ENCODE measurements around the gene LGALS3.
A peak's percentile ranks its signal among the peaks of the same experiment; 100 is the strongest.

Gene LGALS3

DNA sequence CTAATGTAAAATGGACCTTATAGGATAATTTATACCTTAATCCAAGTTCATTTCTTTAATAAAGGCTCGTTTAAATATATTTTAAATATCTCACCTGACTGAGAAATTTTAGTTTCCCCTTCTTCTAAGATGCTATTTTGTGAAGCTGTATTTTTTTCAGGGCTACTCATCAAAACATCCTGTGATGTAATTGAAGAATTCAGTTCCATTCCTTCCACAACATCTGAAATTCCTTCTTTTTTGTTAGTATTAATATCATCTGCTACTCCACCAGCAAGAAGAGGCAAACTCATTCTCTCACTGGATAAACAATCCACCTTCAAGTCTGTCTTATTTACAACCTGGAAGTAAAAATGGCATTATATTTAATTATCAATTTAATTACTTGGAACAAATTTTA, 22.5 kb downstream of the LGALS3 start:
- Histone ChIP-seq H3K4me3 (ENCODE audit: low read length in 2 of 2) (no peak overlapping the region), H3K9me3 (ENCODE audit: control insufficient read depth in 2 of 2, low read length in 2 of 2) (no peaks in the 10 kb centered on the region), H3K36me3 (ENCODE audit: control insufficient read depth in 2 of 2, insufficient read depth in 2 of 2, low read length in 2 of 2) (no peaks in the 10 kb centered on the region)

DNA sequence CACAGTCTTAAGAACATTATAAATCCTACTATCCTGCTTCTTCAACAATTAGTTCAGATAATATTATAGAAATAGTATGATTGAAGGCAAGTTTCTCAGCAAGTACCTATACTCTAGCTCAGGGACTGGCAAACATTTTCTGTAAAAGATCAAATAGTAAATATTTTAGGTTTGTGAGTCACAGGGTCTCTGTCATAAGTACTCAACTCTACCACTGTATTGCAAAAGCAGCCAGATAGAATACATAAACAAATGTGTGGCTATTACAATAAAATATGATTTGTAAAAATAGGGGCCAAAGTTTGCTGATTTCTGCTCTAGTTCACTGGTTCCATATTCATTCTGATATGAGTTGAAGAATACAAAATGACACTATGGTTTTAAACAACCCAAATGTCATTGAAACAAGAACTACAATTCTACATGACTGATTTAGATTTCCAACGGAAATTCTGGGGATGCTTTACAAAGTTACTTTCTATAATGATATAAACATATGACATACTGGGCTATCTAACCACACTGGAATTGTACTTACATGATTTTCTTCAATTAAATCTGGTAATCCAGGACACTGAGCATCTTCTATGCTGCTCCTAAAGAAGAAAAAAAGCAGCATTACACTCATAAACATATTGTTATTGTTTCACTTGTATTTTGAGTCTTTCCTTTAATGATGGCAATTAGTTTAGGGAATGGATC, 23.2 kb downstream of the LGALS3 start:
- Histone ChIP-seq H3K36me3 (ENCODE audit: control insufficient read depth in 2 of 2, insufficient read depth in 2 of 2, low read length in 2 of 2) (no peaks in the 10 kb centered on the region), H3K4me3 (ENCODE audit: low read length in 2 of 2) (no peak overlapping the region)

More for the DNA sequence above, 22.5 kb downstream of the LGALS3 start:
- no peaks in the 10 kb centered on the region for H3K27me3 ChIP-seq (ENCODE audit: control insufficient read depth in 1 of 2, insufficient read depth in 2 of 2, low read length in 2 of 2)
- H3K9ac ChIP-seq (ENCODE audit: low read length in 2 of 2), result no peak overlapping the region
- no peak overlapping the region for H3K27ac ChIP-seq (ENCODE audit: low read length)
- H3K4me1 ChIP-seq (ENCODE audit: control insufficient read depth, insufficient read depth, low read length), result no peaks in the 10 kb centered on the region

DNA sequence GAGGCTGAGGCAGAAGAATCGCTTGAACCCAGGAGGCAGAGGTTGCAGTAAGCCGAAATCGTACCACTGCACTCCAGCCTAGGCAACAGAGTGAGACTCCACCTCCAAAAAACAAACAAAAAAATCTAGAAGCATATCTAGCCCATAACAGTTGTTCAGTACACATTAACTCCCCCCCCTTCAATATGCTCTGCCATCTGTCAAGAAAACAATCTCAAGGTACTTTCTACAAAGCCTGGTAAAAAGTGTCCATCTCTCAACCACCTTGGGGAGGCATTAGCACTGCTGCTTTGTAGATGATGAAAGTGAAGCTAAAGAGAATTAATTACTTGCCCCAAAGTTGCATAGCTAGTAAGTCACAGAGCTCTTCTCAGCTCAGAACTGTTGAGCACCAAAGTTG, 24.9 kb downstream of the LGALS3 start:
- H3K9me3 ChIP-seq (ENCODE audit: control insufficient read depth in 2 of 2, low read length in 2 of 2), result no peaks in the 10 kb centered on the region
- no peak overlapping the region for H3K9ac ChIP-seq (ENCODE audit: low read length in 2 of 2)
- H3K27me3 ChIP-seq (ENCODE audit: control insufficient read depth in 1 of 2, insufficient read depth in 2 of 2, low read length in 2 of 2), result no peaks in the 10 kb centered on the region
- H3K27ac ChIP-seq (ENCODE audit: low read length), result no peak overlapping the region
- H3K36me3 ChIP-seq (ENCODE audit: control insufficient read depth in 2 of 2, insufficient read depth in 2 of 2, low read length in 2 of 2), result no peaks in the 10 kb centered on the region
- no peak overlapping the region for H3K4me3 ChIP-seq (ENCODE audit: low read length in 2 of 2)
- H3K4me1 ChIP-seq (ENCODE audit: control insufficient read depth, insufficient read depth, low read length), result no peaks in the 10 kb centered on the region

More for the DNA sequence above, 23.2 kb downstream of the LGALS3 start:
- H3K9ac ChIP-seq (ENCODE audit: low read length in 2 of 2), result no peak overlapping the region
- no peak overlapping the region for H3K27ac ChIP-seq (ENCODE audit: low read length)
- H3K4me1 ChIP-seq (ENCODE audit: control insufficient read depth, insufficient read depth, low read length), result no peaks in the 10 kb centered on the region
- H3K27me3 ChIP-seq (ENCODE audit: control insufficient read depth in 1 of 2, insufficient read depth in 2 of 2, low read length in 2 of 2), result no peaks in the 10 kb centered on the region
- H3K9me3 ChIP-seq (ENCODE audit: control insufficient read depth in 2 of 2, low read length in 2 of 2), result no peaks in the 10 kb centered on the region

DNA sequence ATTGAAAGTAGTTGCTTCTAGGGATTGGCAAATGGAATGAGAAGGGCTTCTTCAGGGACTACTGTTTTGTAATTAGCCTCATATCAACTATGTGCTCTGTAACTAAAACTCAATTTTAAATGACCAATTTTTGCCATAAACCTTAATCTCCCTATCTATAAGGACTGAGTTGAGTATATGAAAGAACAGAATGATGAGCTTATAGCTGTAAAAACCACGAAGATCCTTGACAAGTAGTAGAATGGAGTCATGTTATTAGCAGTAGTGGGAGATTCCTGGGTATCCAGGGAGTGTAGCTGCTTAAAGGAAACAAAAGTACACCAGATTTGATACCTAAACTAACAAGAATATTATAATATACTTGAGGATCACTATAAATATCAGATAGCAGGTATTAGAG, 28.0 kb downstream of the LGALS3 start:
- Histone ChIP-seq H3K27ac (ENCODE audit: low read length) (no peak overlapping the region), H3K9me3 (ENCODE audit: control insufficient read depth in 2 of 2, low read length in 2 of 2) (no peaks in the 10 kb centered on the region), H3K27me3 (ENCODE audit: control insufficient read depth in 1 of 2, insufficient read depth in 2 of 2, low read length in 2 of 2) (no peaks in the 10 kb centered on the region), H3K4me3 (ENCODE audit: low read length in 2 of 2) (no peak overlapping the region), H3K9ac (ENCODE audit: low read length in 2 of 2) (no peak overlapping the region), H3K4me1 (ENCODE audit: control insufficient read depth, insufficient read depth, low read length) (no peaks in the 10 kb centered on the region), H3K36me3 (ENCODE audit: control insufficient read depth in 2 of 2, insufficient read depth in 2 of 2, low read length in 2 of 2) (no peaks in the 10 kb centered on the region)

DNA sequence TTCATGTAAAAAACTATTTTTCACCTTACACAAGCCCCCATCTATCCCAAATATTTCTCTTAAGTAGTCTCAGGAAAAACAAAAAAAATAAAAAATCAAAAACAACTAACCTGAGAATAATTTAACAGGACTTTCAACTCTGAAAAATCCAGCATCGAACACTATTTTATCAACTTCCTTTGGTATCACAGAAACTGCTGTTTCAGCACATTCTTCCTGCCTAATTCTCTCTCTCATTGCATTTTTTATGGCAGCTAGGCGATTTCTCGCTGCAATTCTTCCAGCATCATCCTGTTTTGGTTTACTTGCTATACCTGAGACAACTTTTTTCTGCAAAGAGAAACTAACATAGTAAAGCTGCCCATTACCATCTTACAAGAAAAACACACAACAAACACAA, 29.4 kb downstream of the LGALS3 start:
- no peaks in the 10 kb centered on the region for H3K36me3 ChIP-seq (ENCODE audit: control insufficient read depth in 2 of 2, insufficient read depth in 2 of 2, low read length in 2 of 2)
- H3K27ac ChIP-seq (ENCODE audit: low read length), result no peak overlapping the region
- no peaks in the 10 kb centered on the region for H3K9me3 ChIP-seq (ENCODE audit: control insufficient read depth in 2 of 2, low read length in 2 of 2)
- H3K9ac ChIP-seq (ENCODE audit: low read length in 2 of 2), result no peak overlapping the region
- H3K4me3 ChIP-seq (ENCODE audit: low read length in 2 of 2), result no peak overlapping the region
- H3K27me3 ChIP-seq (ENCODE audit: control insufficient read depth in 1 of 2, insufficient read depth in 2 of 2, low read length in 2 of 2), result no peaks in the 10 kb centered on the region
- no peaks in the 10 kb centered on the region for H3K4me1 ChIP-seq (ENCODE audit: control insufficient read depth, insufficient read depth, low read length)

DNA sequence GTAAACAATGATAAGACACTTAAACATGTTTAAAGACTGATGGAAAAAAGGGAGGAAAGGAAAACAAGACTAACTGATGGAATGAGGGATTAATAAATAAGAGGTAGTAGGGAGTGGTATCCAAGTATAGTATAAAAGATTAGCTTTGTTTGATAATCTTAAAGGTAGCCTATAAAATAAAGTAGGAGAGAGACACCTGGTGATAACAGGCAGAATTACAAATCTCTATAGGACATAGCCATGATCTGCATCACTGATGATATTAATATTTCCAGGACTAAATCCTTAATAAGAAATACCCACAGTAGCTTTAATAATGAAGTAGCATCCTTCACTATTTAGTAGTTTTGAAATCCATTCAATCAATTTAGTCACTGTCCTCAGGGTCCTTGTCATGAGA, 31.9 kb downstream of the LGALS3 start:
- Histone ChIP-seq H3K9ac (ENCODE audit: low read length in 2 of 2) (no peak overlapping the region), H3K4me1 (ENCODE audit: control insufficient read depth, insufficient read depth, low read length) (no peaks in the 10 kb centered on the region), H3K36me3 (ENCODE audit: control insufficient read depth in 2 of 2, insufficient read depth in 2 of 2, low read length in 2 of 2) (no peaks in the 10 kb centered on the region), H3K9me3 (ENCODE audit: control insufficient read depth in 2 of 2, low read length in 2 of 2) (no peaks in the 10 kb centered on the region), H3K27me3 (ENCODE audit: control insufficient read depth in 1 of 2, insufficient read depth in 2 of 2, low read length in 2 of 2) (no peaks in the 10 kb centered on the region), H3K4me3 (ENCODE audit: low read length in 2 of 2) (no peak overlapping the region), H3K27ac (ENCODE audit: low read length) (no peak overlapping the region)

DNA sequence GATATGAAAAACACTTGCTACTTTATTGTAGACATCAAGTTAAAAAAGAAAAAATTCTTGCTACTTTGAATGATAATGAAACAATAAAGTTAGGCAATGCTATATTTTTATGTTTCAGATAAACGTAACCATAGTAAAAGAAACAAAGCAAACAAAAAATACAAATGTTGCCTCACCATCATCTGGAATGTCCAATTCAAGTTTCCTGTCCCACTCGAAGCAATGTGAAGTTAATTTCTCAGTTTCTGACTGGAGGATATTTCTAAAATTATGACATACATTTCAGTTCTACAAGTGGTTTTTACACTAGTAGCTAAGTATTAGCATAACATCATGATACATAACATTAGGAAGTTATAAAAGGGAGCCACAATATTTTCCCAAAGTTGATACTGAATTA, 41.5 kb downstream of the LGALS3 start:
- Histone ChIP-seq H3K9ac (ENCODE audit: low read length in 2 of 2) (no peak overlapping the region), H3K36me3 (ENCODE audit: control insufficient read depth in 2 of 2, insufficient read depth in 2 of 2, low read length in 2 of 2) (no peaks in the 10 kb centered on the region), H3K27ac (ENCODE audit: low read length) (no peak overlapping the region), H3K4me1 (ENCODE audit: control insufficient read depth, insufficient read depth, low read length) (no peaks in the 10 kb centered on the region), H3K9me3 (ENCODE audit: control insufficient read depth in 2 of 2, low read length in 2 of 2) (no peaks in the 10 kb centered on the region), H3K27me3 (ENCODE audit: control insufficient read depth in 1 of 2, insufficient read depth in 2 of 2, low read length in 2 of 2) (no peaks in the 10 kb centered on the region), H3K4me3 (ENCODE audit: low read length in 2 of 2) (no peak overlapping the region)

DNA sequence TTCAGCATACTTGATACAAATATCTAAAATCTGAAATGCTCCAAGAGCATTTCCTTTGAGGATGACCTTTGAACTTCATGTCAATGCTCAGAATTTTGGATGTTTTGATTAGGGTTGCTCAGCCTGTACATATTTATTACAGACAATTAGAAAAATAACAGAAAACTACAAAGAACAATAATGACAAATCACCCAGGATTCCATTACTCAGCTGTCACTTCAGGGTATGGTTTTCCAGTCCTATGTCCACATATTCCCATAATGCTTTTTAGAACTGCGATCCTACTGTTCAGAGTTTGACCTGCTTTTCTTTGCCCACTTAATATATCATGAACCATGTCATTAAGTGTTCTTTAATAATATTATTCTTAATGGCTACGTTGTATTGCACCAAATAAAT, 51.0 kb downstream of the LGALS3 start:
- no peaks in the 10 kb centered on the region for H3K9me3 ChIP-seq (ENCODE audit: control insufficient read depth in 2 of 2, low read length in 2 of 2)
- no peaks in the 10 kb centered on the region for H3K36me3 ChIP-seq (ENCODE audit: control insufficient read depth in 2 of 2, insufficient read depth in 2 of 2, low read length in 2 of 2)
- H3K27me3 ChIP-seq (ENCODE audit: control insufficient read depth in 1 of 2, insufficient read depth in 2 of 2, low read length in 2 of 2), result no peaks in the 10 kb centered on the region
- no peak overlapping the region for H3K9ac ChIP-seq (ENCODE audit: low read length in 2 of 2)
- H3K4me1 ChIP-seq (ENCODE audit: control insufficient read depth, insufficient read depth, low read length), result no peaks in the 10 kb centered on the region
- H3K27ac ChIP-seq (ENCODE audit: low read length), result no peak overlapping the region
- no peak overlapping the region for H3K4me3 ChIP-seq (ENCODE audit: low read length in 2 of 2)

DNA sequence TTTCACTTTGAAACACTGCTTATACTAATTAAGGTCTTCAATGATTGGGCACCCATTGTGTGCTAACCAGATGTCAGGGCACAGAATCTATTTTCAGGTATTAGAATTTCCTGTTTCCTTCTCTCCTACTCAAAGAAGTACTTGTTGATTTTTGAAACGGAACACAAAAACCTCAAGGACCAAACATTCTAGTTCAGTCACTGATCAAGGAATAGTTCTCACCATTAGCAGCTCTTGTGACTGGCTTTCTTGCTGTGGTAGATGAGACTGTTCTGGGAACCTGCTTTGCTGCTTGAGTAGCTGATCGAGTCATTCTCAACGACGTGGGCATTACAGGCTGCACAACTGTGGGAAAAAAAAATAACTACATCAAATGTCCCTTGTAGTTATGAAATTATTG, 51.4 kb downstream of the LGALS3 start:
- no peaks in the 10 kb centered on the region for H3K4me1 ChIP-seq (ENCODE audit: control insufficient read depth, insufficient read depth, low read length)
- H3K27ac ChIP-seq (ENCODE audit: low read length), result no peak overlapping the region
- H3K36me3 ChIP-seq (ENCODE audit: control insufficient read depth in 2 of 2, insufficient read depth in 2 of 2, low read length in 2 of 2), result no peaks in the 10 kb centered on the region
- no peaks in the 10 kb centered on the region for H3K27me3 ChIP-seq (ENCODE audit: control insufficient read depth in 1 of 2, insufficient read depth in 2 of 2, low read length in 2 of 2)
- H3K4me3 ChIP-seq (ENCODE audit: low read length in 2 of 2), result no peak overlapping the region
- no peaks in the 10 kb centered on the region for H3K9me3 ChIP-seq (ENCODE audit: control insufficient read depth in 2 of 2, low read length in 2 of 2)
- H3K9ac ChIP-seq (ENCODE audit: low read length in 2 of 2), result no peak overlapping the region

DNA sequence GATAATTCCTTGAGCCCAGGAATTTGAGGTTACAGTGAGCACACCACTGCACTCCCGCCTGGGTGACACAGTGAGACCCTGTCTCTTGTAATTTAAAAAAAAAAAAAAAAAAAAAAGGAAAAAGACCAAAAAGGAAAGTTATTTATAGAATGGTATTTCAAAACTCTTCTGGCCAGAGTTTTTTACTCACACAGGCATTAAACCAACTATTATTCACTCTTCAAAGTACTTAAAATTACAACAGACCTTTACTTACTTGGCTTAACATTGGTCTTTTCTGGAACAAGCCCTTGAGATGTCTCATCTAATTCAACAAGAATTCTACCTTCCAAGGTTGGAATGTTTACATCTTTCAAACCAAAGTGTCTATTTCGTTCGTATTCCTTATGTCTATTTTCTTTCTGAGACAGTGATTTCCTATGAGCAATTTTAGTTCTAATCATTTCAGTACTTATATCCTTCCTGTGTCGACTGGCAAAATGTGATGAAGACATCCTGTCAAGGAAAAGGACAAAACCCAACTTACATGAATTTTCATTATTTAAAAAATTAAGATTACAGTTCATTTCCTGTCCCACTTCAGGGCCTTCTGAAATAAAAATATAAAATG, 59.7 kb downstream of the LGALS3 start:
- Histone ChIP-seq H3K27ac (ENCODE audit: low read length) (no peak overlapping the region), H3K9me3 (ENCODE audit: control insufficient read depth in 2 of 2, low read length in 2 of 2) (no peaks in the 10 kb centered on the region), H3K27me3 (ENCODE audit: control insufficient read depth in 1 of 2, insufficient read depth in 2 of 2, low read length in 2 of 2) (no peaks in the 10 kb centered on the region), H3K36me3 (ENCODE audit: control insufficient read depth in 2 of 2, insufficient read depth in 2 of 2, low read length in 2 of 2) (no peaks in the 10 kb centered on the region), H3K9ac (ENCODE audit: low read length in 2 of 2) (no peak overlapping the region), H3K4me3 (ENCODE audit: low read length in 2 of 2) (no peak overlapping the region), H3K4me1 (ENCODE audit: control insufficient read depth, insufficient read depth, low read length) (peaks cover 6% of the 10 kb centered on the region)

DNA sequence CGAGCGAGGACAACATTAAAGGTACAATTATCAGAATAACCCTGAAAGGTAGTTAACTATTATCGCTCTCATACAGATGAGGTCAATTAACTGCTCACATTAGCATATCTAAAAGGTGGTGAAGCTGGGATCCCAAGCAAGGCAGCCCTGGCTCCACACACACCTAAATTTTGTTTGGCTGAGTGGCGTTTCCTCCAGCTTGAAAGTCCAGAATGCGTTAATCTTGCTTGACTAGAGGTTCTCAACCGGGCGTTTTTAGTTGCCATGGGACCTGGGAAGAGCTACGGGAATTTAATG, 61.8 kb downstream of the LGALS3 start:
- peak overlapping the region; percentile 27 to 79 for H3K4me3 ChIP-seq (ENCODE audit: low read length in 2 of 2)
- no peaks in the 10 kb centered on the region for H3K36me3 ChIP-seq (ENCODE audit: control insufficient read depth in 2 of 2, insufficient read depth in 2 of 2, low read length in 2 of 2)
- no peak overlapping the region for H3K27ac ChIP-seq (ENCODE audit: low read length)
- no peaks in the 10 kb centered on the region for H3K27me3 ChIP-seq (ENCODE audit: control insufficient read depth in 1 of 2, insufficient read depth in 2 of 2, low read length in 2 of 2)
- H3K9me3 ChIP-seq (ENCODE audit: control insufficient read depth in 2 of 2, low read length in 2 of 2), result no peaks in the 10 kb centered on the region
- H3K4me1 ChIP-seq (ENCODE audit: control insufficient read depth, insufficient read depth, low read length), result peaks cover 6% of the 10 kb centered on the region
- no peak overlapping the region for H3K9ac ChIP-seq (ENCODE audit: low read length in 2 of 2)
